Endothelial cell of umbilical vein (primary cell): Measurements from ENCODE around the gene KDR. TPM values are rescaled to one million over a fixed set of nuclear protein-coding genes. Genes with fewer than 3 reads are reported as not detected.

Experiments used
- BruUV-seq: library from RNA; stranded (reverse); fragments of 400-500 nt; replicated peaks from 2 replicates; lab custom pipeline; 2021; lab: Mats Ljungman, UMichigan
- CTCF ChIA-PET: fragments of 300-600, 350-600 bp; sonication (Branson Sonifier 250); formaldehyde crosslinking; loops from one replicate; lab custom pipeline; 2021; ENCODE audit warnings: antibody characterized with exemption, inconsistent platforms; lab: Charles Lee
- POLR2A ChIA-PET: fragments of 300-600, 350-600 bp; sonication (Branson Sonifier 250); formaldehyde crosslinking; loops from one replicate; lab custom pipeline; 2021; ENCODE audit warnings: antibody characterized with exemption, inconsistent platforms; lab: Charles Lee
- DNase-seq: peaks from one replicate; pipeline ENCODE4 v3.0.0-alpha.2; 2011; ENCODE audit warnings: low read depth, low spot score
- FAIRE-seq: peaks from 2 replicates; lab custom pipeline; 2011; peaks lifted over from hg19 to GRCh38; lab: Jason Lieb, UNC
- H2AFZ ChIP-seq: 2 replicates; pipeline ENCODE4 v1.6.0; 2012; ENCODE audit warnings: low read depth, low read length, control low read depth, inconsistent platforms
- H3K27ac ChIP-seq: 2 replicates; pipeline ENCODE4 v1.5.1; 2011; ENCODE audit warnings: low read depth, mild to moderate bottlenecking, control low read depth, low read length, moderate library complexity; ENCODE audit not compliant: insufficient read depth
- H3K27me3 ChIP-seq, 2 experiments: 2 replicates each; pipeline versions ENCODE4 v1.6.0 to v1.6.1; 2011; ENCODE audit warnings: low read length in 2 of 2, mixed read lengths in 1 of 2; ENCODE audit not compliant: control insufficient read depth in 2 of 2, insufficient read depth in 2 of 2
- H3K36me3 ChIP-seq, 2 experiments: 2 replicates in 1 of 2; 3 replicates in 1 of 2; pipeline ENCODE4 v1.5.1; 2011; ENCODE audit warnings: low read length in 2 of 2, mild to moderate bottlenecking in 1 of 2, moderate library complexity in 1 of 2; ENCODE audit not compliant: control insufficient read depth in 2 of 2, insufficient read depth in 2 of 2; ENCODE audit errors: extremely low read depth in 1 of 2
- H3K4me1 ChIP-seq: 3 replicates; pipeline ENCODE4 v1.5.1; 2011; ENCODE audit warnings: mild to moderate bottlenecking, low read length; ENCODE audit not compliant: control insufficient read depth, insufficient read depth; ENCODE audit errors: extremely low read depth
- H3K4me2 ChIP-seq: 2 replicates; pipeline ENCODE4 v1.6.1; 2011; ENCODE audit warnings: low read length, control low read depth, mixed read lengths; ENCODE audit not compliant: insufficient read depth
- H3K4me3 ChIP-seq, 3 experiments: fragments of 200-600 bp in 1 of 3; sonication (generic), shearing (Covaris generic) in 1 of 3; replicated peaks in 1 of 3; 2 replicates each; pipeline ENCODE4 v1.5.1; 2011 to 2016; ENCODE audit warnings: control low read depth in 3 of 3, low read length in 3 of 3, mild to moderate bottlenecking in 2 of 3, inconsistent platforms in 1 of 3, low read depth in 1 of 3, moderate library complexity in 1 of 3; ENCODE audit not compliant: insufficient read depth in 1 of 3
- H3K79me2 ChIP-seq: 2 replicates; pipeline ENCODE4 v1.6.0; 2012; ENCODE audit warnings: low read length, inconsistent platforms; ENCODE audit not compliant: control insufficient read depth, insufficient read depth
- H3K9ac ChIP-seq: replicated peaks from 2 replicates; pipeline ENCODE3; 2011; ENCODE audit warnings: low read length, control low read depth; ENCODE audit not compliant: insufficient read depth; ENCODE audit errors: extremely low read depth
- H3K9me1 ChIP-seq: replicated peaks from 3 replicates; pipeline ENCODE4 v1.6.0; 2011; ENCODE audit warnings: mild to moderate bottlenecking, low read length; ENCODE audit not compliant: control insufficient read depth, insufficient read depth; ENCODE audit errors: extremely low read depth
- H3K9me3 ChIP-seq: replicated peaks from 2 replicates; pipeline ENCODE4 v1.5.1; 2012; ENCODE audit warnings: low read length, inconsistent platforms; ENCODE audit not compliant: control insufficient read depth, insufficient read depth
- H4K20me1 ChIP-seq: replicated peaks from 2 replicates; pipeline ENCODE3; 2011; ENCODE audit warnings: mild to moderate bottlenecking, low read length; ENCODE audit not compliant: control insufficient read depth, insufficient read depth; ENCODE audit errors: extremely low read depth
- FOS ChIP-seq: IDR thresholded peaks from 2 replicates; pipeline ENCODE4 v1.6.1; 2011; ENCODE audit warnings: mild to moderate bottlenecking, low read length, moderate library complexity, borderline replicate concordance; ENCODE audit not compliant: insufficient read depth
- JUN ChIP-seq: IDR thresholded peaks from 2 replicates; pipeline ENCODE4 v1.6.1; 2011; ENCODE audit warnings: borderline replicate concordance, low read depth; ENCODE audit not compliant: insufficient read length, insufficient read depth
- POLR2A ChIP-seq: IDR thresholded peaks from 2 replicates; pipeline ENCODE4 v1.6.1; 2012; ENCODE audit warnings: low read depth, mild to moderate bottlenecking, control low read depth, low read length
- dilution Hi-C: fragments of 300-500 bp; cut with MboI; formaldehyde crosslinking; loops from one replicate; pipeline ENCODE4 v1.15.0; 2019; ENCODE audit warnings: low sequenced_read_pairs; ENCODE audit not compliant: extremely low pct_ligation_motif_present
- intact Hi-C: fragments of 100-400 bp; cut with micrococcal nuclease; formaldehyde crosslinking; loops from one replicate; pipeline ENCODE4 v1.10.0; 2022
- polyA plus RNA-seq, 4 experiments: library from polyadenylated mRNA; depleted of rRNA in 3 of 4; stranded (reverse) in 3 of 4; unstranded in 1 of 4; fragments of >200 nt; gene quantifications; 2 replicates each; pipeline versions ENCODE4 v1.2.1 to v1.2.3, GENCODE V29; 2011 to 2012; ENCODE audit warnings: missing spikeins in 1 of 4
- total RNA-seq: library from RNA; stranded (reverse); gene quantifications from 2 replicates; pipeline ENCODE4 v1.2.3, GENCODE V29; 2021
- TF ChIP-seq, protein P1 (sequence below): IDR thresholded peaks from 2 replicates; pipeline ENCODE4 v1.6.1; 2011; ENCODE audit not compliant: insufficient read depth, insufficient read length

Gene KDR
- total and polyA plus RNA-seq, 2 donors (not counting 3 experiments of a cell fraction or from before 2014, with no cell fraction given) = 80.5 to 145 TPM

DNA sequence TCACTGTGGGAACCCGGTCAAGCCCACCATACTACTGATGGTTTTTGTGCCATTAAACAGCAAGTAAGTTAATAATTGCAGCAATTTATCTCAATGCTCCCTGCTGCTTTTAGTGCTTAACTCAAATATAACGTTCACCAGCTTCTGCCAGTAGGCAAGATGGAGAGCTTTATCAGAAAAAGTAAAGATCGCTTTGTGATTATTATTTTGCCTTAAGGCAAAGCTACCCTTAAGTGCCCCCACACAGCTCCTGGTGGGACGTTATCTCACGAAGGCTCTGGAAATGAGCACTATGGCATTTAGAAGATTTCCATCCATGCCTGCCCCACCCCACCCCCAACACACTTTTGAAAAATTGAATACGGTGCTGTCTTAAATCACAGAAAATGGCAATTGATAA is 59.4 kb downstream of the KDR start:
- Histone ChIP-seq H3K79me2 (no peaks in the 10 kb centered on the region), H3K4me2 (no peak overlapping the region), H3K4me3 (no peak overlapping the region), H3K36me3 (no peaks in the 10 kb centered on the region), H3K9me1 (no peaks in the 10 kb centered on the region), H3K27me3 (no peaks in the 10 kb centered on the region), H3K9me3 (no peaks in the 10 kb centered on the region), H4K20me1 (no peaks in the 10 kb centered on the region), H3K27ac (no peak overlapping the region), H3K4me1 (peaks cover 25% of the 10 kb centered on the region), H3K9ac (no peak overlapping the region), H2AFZ (no peak overlapping the region)
- no peak for DNase-seq
- intact Hi-C loops (loop anchor here (5.0 kb wide), 1 partner anchor 256 kb away; no protein-coding TSS in a partner anchor), dilution Hi-C loops (no loop called here)
- CTCF ChIA-PET = interaction anchor here (1.2 to 1.3 kb wide), 3 partner anchors 9 to 118 kb away, joined by 3 to 4 read pairs (median 3); no protein-coding TSS in a partner anchor
- BruUV-seq = no TSS peak
- POLR2A ChIA-PET = no interaction called here
- TF ChIP-seq JUN (no peak), POLR2A (no peak)
- TF ChIP-seq, protein P1, sequence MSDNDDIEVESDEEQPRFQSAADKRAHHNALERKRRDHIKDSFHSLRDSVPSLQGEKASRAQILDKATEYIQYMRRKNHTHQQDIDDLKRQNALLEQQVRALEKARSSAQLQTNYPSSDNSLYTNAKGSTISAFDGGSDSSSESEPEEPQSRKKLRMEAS = no peak
- FAIRE-seq = no peak

DNA sequence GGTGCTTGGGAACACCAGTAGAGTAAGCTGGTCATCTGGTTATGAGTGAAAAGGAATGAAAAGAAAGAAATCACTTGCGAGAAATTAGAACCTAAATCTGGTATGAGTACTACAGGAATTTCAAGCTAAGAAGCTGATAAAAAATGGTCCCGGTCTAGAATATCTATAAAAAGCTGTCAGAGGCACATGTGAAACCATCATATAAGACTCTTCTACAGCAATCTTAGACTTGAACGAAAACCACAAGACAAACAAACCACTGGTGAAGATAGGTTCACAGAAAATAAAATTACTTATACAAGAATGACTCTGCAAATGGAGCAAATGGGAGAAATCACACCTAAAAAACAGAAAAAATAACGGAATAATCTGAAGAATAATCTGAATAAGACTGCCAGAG is 69.9 kb downstream of the KDR start:
- intact Hi-C loops = no loop called here

More for the DNA sequence above, 69.9 kb downstream of the KDR start:
- BruUV-seq = no TSS peak
- dilution Hi-C loops = no loop called here
- Histone ChIP-seq H3K79me2 (no peaks in the 10 kb centered on the region), H3K36me3 (no peaks in the 10 kb centered on the region), H3K4me2 (no peak overlapping the region), H3K9me1 (no peaks in the 10 kb centered on the region), H3K27ac (no peak overlapping the region), H2AFZ (no peak overlapping the region), H3K9me3 (no peaks in the 10 kb centered on the region), H3K4me3 (no peak overlapping the region), H3K27me3 (no peaks in the 10 kb centered on the region), H3K9ac (no peak overlapping the region), H3K4me1 (peaks cover 11% of the 10 kb centered on the region), H4K20me1 (no peaks in the 10 kb centered on the region)
- no peak for FAIRE-seq
- ChIA-PET POLR2A (no interaction called here), CTCF (no interaction called here)
- no peak for TF ChIP-seq POLR2A
- no peak for TF ChIP-seq FOS
- no peak for DNase-seq
